GM15510 (cell line): ENCODE data around the gene PTPN1.

ENCODE experiments used
- POLR2A ChIP-seq: IDR thresholded peaks from 3 replicates; pipeline ENCODE4 v1.6.1; 2011; ENCODE audit warnings: borderline replicate concordance; ENCODE audit not compliant: insufficient read length; ENCODE audit errors: extremely low read depth

The PTPN1 gene

DNA sequence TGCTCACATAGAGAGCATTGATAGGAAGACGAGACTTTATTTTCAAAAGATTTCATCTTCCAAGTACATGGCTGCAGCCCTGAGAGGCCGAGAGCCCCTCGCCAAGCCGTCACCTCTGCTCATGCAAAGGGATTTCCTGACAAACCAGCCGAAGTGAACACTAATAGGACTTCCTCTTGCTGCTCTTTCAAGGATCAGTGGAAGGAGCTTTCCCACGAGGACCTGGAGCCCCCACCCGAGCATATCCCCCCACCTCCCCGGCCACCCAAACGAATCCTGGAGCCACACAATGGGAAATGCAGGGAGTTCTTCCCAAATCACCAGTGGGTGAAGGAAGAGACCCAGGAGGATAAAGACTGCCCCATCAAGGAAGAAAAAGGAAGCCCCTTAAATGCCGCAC is 69.3 kb downstream of the PTPN1 start:
- TF ChIP-seq POLR2A, result no peak

DNA sequence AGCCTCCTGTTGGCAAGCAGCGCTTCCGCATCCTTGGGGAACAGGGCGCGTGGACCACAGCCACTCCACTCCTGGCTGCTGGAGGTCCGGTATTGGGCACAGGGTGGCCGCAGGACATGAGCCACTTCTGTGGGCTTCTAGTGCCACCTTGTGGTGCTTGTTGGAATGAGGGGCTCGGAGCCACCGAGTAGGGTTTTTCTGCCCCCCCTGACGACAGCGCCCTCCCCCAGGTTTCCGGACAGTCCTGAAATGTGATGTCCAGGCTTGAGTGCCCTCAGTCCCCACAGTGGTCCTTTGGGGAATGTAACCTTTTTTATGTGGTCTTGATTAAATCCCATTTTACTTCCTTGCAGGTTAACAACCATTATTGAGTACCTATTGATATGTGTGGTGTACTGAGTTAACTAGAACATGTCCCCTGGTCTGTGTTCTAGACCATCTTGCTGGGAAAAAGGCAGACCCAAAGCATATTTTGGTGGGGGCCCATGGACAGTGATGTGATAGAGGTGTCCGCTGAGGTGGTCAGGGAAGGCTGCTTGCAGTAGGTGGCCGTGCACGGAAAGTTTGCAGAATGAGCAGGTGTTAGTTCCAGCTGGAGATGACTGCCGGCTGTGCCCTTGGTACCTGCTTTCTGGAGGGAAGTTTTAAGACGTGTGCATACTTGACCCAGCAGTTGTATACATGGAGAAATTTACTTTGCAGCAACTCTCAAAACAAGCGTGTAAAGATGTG is 70.0 kb downstream of the PTPN1 start:
- no peak for TF ChIP-seq POLR2A

- TF ChIP-seq POLR2A, result no peak
Observed at GRCh38 chr20:50580842-50581544, 70.8 kb downstream of the PTPN1 start.

DNA sequence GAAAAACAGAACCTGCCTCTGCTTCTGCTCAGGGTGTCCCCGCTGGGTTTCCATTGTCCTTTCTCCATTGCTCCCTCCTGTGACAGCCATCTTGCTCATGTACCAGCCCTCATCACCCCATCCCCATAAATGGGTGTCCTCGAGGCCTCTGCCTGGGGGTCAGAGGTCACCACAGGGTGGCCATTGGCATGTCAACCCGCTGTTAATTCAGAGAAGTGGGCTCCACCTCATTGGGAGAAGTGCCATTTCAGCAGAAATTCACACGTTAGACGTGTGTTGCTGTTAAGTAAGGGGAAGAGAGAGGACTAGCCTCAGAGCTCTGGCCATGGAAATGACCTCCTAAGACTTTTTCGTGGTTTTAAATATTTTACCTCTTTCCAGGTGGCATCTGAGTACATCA is 71.9 kb downstream of the PTPN1 start:
- TF ChIP-seq POLR2A, result no peak

GRCh38 chr20:50582591-50583234 is 72.5 kb downstream of the PTPN1 start:
- no peak for TF ChIP-seq POLR2A

GRCh38 chr20:50583442-50584150 is 73.4 kb downstream of the PTPN1 start:
- no peak for TF ChIP-seq POLR2A

- TF ChIP-seq POLR2A, result no peak
Observed at GRCh38 chr20:50584687-50585086, 74.5 kb downstream of the PTPN1 start.

DNA sequence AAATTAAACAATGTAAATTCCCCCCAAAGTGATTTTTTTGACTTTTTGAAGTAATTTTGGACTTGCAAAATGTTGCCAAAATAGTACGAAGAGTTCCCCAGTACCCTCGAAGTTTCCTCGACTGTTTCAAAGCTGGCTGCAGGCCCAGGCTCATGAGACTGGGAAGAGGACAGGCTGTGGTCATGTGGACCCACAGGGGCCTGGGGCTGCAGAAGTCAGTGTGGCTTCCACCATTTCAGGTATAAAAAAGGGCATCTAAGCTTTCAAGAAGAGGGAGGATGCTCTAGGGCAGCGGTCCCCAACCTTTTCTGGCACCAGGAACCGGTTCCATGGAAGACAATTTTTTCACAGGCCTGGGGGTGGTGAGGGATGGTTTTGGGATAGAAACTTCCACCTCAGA is 75.0 kb downstream of the PTPN1 start:
- TF ChIP-seq POLR2A, result no peak

DNA sequence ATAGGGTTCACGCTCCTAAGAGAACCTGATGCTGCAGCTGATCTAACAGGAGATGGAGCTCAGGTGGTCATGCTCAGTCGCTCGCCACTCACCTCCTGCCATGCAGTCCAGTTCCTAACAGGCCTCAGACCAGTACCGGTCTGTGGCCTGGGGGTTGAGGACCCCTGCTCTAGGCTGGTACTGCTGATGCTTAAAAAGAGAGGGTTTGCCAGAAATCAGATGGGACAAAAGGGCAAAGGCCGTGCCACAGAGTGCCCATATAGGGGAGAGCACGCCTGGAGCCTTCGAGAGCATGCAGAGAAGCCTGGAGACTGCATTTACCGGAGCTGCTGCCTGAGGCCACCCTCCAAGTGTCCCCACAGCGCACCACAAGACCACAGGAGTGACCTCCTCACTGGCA is 75.5 kb downstream of the PTPN1 start:
- no peak for TF ChIP-seq POLR2A

DNA sequence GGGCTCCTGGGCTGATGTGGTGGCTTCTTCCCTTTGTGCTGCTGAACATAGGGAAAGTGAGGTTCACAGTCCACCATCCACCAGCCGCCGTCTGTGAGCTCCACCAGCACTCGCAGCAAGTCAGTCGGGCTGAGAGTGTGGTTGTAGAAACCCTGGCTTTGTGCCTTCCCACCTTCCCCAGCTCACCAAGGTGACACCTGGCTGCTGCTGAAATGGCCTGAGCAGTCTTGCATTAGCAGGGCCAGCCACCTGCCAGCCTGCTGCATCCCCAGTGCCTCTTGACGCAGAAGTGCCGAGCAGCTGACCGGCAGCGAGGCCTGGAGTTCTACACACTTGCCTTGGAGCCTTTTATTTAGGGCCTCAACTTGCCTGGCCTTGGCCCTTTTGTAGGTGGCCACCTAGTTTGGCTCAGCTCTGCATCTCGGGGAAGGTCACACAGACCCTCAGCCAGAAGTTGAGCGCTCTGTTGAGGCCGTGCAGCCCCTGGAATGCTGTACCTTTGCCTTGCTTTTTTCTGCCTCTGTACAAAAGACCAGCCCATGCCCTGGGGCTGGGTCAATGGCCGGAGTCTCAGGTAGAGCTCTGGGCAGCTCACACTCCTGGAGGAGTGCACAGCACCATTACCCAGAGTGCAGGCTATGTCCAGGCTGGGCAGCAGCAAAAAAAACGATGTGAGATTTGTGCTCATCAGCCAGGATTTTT is 76.5 kb downstream of the PTPN1 start:
- no peak for TF ChIP-seq POLR2A

DNA sequence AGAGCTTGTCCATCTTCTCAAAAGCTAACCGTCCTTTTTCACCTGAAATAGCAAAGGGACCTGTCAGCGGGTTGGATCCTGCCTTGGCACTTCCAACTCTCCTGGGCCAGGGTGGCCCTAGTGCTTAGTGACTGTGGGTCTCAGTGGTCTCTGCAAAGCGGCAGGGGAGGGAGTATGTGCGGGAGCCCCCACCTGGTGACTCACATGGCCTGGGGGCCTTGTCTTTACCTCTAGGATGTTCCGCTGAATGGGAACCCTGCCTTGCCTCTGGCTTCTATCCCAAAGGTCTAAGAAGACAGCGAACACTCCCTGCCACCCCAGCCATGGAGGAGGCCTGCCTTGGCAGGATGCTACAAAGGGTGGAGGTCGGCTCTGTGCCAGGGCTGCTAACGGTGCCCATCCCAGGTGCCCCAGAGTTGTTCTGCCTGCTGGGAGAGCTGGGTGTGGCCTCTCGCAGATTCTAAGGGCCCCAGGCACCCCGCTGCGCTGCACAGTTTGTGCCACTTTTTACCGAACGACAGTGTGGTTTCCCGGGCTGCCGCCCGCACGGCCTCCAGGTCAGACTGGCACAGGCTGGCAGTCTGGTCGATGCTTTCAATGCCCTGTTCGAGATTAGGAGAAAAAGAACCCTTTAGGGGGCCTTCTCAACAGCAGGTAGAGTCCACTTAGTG is 77.2 kb downstream of the PTPN1 start:
- peak; percentile 9 for TF ChIP-seq POLR2A

GRCh38 chr20:50588034-50588736 is 78.0 kb downstream of the PTPN1 start:
- TF ChIP-seq POLR2A, result no peak

DNA sequence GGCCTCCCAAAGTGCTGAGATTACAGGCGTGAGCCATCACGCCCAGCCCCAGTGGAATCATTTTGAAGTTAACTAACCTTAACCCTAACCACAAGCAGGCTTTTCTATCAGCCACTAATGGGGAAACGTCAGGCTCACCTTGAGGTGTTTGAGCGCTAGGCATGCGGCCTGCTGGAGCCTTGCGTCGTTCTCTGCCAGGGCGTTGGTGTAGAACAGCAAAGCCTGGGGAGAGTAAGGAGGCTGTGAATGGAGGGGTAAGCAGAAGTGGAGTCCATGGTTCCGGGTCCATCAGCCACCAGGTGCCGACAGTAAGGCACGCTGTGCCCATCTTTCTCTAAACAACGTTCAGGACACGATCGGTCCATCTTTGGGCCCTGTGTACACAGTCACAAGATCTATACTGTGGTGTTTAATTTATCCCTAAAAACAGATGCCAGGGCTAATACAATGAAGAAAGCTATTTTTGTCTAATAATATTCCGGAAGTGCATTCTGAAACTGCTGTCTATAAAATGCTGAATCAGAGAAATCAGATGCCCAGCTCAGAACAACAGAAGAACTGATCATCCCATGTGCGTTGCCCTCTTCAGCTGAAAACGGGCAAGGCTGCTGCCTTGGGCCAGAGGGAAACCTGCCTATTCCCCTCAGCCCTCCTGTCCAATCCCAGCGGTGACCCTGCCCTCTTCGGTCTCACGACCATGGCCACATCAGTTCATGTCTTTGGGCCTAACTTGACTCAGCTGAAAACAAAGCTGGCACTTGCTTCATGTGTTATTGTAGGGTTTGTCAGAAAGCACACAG is 79.6 kb downstream of the PTPN1 start:
- no peak for TF ChIP-seq POLR2A

DNA sequence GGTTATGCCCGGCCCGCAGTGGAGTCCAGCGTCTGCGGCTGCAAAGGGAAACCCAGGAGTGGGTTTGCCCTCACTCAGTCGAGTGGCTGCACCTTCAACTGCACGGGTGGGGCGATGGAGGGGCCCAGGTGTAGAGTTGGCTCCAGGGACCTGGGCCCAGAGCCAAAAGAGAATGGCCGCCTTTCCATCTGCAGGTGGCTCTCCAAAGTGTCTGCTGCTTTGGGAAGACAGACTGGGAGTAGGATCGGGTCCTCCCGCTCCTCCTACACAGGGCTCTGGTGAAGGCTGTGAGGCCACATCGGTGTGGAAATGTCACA is 80.1 kb downstream of the PTPN1 start:
- TF ChIP-seq POLR2A, result no peak
